HFFc6 (cell line): ENCODE data around the gene CABLES1. TPM values are rescaled to one million over a fixed set of nuclear protein-coding genes. Genes with fewer than 3 reads are reported as not detected.

Source experiments
- DNase-seq: peaks from one replicate; pipeline ENCODE4 v3.0.0-alpha.2; 2018
- H3K27ac Mint-ChIP-seq: 2 replicates; pipeline ENCODE4 v1.8.0; 2020; ENCODE audit warnings: mild to moderate bottlenecking, mixed read lengths
- H3K27me3 Mint-ChIP-seq: 2 replicates; pipeline ENCODE4 v1.8.0; 2021; ENCODE audit warnings: mild to moderate bottlenecking, moderate library complexity, mixed read lengths; ENCODE audit not compliant: insufficient read depth
- H3K36me3 Mint-ChIP-seq: 2 replicates; pipeline ENCODE4 v1.8.0; 2021; ENCODE audit warnings: low read depth, mixed read lengths
- H3K4me1 Mint-ChIP-seq: 2 replicates; pipeline ENCODE4 v1.8.0; 2020; ENCODE audit warnings: low read depth, mixed read lengths
- H3K4me3 Mint-ChIP-seq: 2 replicates; pipeline ENCODE4 v1.8.0; 2020; ENCODE audit warnings: mild to moderate bottlenecking, moderate library complexity, mixed read lengths
- H3K9me3 Mint-ChIP-seq: 2 replicates; pipeline ENCODE4 v1.8.0; 2020; ENCODE audit warnings: mild to moderate bottlenecking, mixed read lengths
- CTCF ChIP-seq: fragments of 200-600 bp; sonication (generic); IDR thresholded peaks from 2 replicates; pipeline ENCODE4 v1.5.0; 2021; ENCODE audit warnings: antibody characterized with exemption, mild to moderate bottlenecking
- total RNA-seq, 6 experiments: library from RNA; stranded (reverse); fragmentation: NEBNext Ultra II Directional; extraction: Animal tissue kit (Norgen Biotek cat#: 25700); gene quantifications; 2 replicates in 1 of 6; 3 replicates in 5 of 6; pipeline ENCODE4 v1.2.3, GENCODE V29; 2021

CABLES1 gene
- total RNA-seq, 6 experiments from 2014 or later, result 6.2 to 9.3 (median 8.5) TPM

GRCh38 chr18:23115683-23116096, 19.6 kb upstream of the CABLES1 start:
- Mint-ChIP-seq H3K4me1 (peaks cover 31% of the 10 kb centered on the region), H3K27me3 (peaks cover 4% of the 10 kb centered on the region), H3K36me3 (peaks cover 12% of the 10 kb centered on the region), H3K4me3 (peak overlapping the region; percentile 36), H3K27ac (peak overlapping the region; percentile 92), H3K9me3 (peaks cover 14% of the 10 kb centered on the region)
- peak; percentile 99 for DNase-seq
- TF ChIP-seq CTCF, result no peak

DNA sequence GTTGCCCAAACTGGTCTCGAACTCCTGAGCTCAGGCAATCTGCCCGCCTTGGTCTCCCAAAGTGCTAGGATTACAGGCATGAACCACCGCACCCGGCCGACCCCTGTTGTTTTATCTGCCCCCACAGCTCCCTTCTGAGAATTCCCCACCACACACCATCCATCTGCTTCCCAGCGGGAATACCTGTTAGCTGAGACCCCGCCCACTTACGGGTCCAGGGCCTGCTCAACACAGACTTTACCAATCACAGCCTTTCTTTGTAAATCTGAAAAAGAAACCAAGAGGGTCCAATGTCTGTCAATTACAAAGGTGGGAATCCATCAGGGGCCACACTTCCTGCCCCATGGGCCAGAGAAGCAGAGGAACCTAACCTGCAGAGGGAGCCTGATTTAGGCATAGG, 14.2 kb upstream of the CABLES1 start:
- no peak for DNase-seq
- TF ChIP-seq CTCF, result no peak
- H3K36me3 Mint-ChIP-seq, result no peaks in the 10 kb centered on the region
- H3K4me3 Mint-ChIP-seq, result no peak overlapping the region
- no peak overlapping the region for H3K27ac Mint-ChIP-seq
- H3K27me3 Mint-ChIP-seq, result peaks cover 5% of the 10 kb centered on the region; the same call in 1 of the 2 replicates
- H3K9me3 Mint-ChIP-seq, result no peaks in the 10 kb centered on the region
- H3K4me1 Mint-ChIP-seq, result peaks cover 6% of the 10 kb centered on the region

DNA sequence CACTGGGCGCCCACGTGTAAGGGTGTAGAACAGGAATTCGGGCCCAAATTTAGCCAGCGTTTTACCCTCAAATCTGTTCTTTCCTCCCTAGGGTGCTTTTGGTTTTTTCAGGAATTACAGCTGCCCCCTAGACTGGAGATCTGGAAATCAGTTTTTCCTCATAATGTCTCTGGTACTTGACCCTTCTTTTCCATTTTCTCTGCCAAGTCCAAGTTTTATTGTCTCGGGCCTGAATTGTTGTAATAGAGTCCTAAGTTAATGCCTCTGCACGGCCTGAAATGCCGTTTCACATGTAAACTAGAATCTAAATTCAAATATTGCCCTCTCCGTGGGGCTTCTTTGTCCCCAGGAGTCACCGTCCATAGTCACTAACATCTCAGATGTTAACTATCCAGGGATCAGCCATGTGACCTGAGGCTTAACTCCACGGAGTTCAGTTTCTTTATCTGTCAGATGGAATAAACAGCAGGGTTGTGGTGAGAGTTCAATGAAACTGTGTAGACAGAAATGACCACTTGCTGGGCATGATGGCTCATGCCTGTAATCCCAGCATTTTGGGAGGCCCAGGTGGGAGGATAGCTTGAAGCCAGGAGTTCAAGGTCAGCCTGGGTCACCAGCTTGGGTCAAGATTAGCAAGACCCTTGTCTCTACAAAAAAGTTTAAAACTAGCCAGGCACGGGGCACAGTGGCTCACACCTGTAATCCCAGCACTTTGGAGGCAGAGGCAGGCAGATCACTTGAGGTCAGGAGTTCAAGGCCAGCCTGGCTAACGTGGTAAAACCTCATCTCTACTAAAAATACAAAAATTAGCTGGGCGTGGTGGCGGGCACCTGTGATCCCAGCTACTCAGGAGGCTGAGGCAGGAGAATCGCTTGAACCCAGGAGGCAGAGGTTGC, 12.7 kb upstream of the CABLES1 start:
- Mint-ChIP-seq H3K4me3 (no peak overlapping the region), H3K36me3 (no peaks in the 10 kb centered on the region), H3K9me3 (no peaks in the 10 kb centered on the region), H3K27me3 (peaks cover 5% of the 10 kb centered on the region), H3K4me1 (no peaks in the 10 kb centered on the region), H3K27ac (no peak overlapping the region)
- DNase-seq, result no peak
- no peak for TF ChIP-seq CTCF

DNA sequence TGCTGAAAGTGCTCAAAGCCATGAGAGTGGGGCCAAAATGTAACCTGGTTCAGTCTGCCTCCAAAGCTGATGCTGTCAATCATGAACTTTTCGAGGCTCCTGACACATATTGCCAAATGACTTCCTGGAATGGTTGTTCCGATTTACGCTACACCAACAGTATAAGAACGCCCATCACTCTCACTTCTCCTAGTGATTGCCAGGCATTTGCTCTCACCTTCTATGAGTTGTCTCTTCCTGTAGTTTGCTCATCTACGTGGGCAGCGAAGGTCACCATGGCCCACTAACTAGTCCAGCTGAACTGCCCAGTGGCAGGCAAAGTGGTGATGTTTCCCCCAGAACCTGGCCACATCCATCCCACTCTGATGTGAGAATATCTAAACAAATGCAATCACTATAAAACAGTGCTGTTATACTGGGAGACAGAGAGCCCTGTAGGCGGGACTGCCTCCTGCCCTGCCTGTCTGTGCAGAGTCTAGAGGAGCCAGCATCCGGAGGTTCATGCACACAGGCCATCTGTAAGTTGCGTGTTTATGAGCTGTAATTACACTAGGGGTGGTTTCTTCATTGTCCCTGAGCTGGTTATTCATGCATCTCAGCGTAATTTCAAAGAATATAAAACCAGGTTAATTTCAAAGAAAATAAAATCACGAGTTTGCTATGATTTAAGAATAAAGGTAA, 8.8 kb upstream of the CABLES1 start:
- Mint-ChIP-seq H3K9me3 (no peaks in the 10 kb centered on the region), H3K27ac (no peak overlapping the region), H3K4me1 (0 out of 2 replicates have a peak, but pooled peaks cover 6% of the 10 kb centered on the region), H3K4me3 (no peak overlapping the region), H3K27me3 (peaks cover 5% of the 10 kb centered on the region), H3K36me3 (no peaks in the 10 kb centered on the region)
- DNase-seq, result no peak
- TF ChIP-seq CTCF, result no peak

DNA sequence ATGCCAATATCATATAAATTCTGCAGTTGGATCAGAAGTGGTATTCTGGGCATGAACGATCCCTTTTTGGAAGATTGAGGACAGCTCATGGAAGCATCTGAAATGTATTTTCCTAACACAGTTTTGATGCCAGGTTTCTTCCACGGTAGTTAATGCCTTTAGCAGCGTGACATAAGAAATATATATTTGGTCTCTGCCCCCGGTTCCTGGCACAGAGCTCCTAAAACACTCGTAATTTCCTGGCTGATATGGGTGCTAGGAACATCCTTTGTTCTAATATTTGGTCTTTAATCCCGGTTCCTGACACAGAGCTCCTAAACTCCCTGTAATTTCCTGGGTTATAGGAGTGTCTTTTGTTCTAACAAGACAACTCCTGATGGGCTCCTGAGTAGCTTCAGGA, 8.2 kb upstream of the CABLES1 start:
- no peak overlapping the region for H3K4me3 Mint-ChIP-seq
- no peaks in the 10 kb centered on the region for H3K9me3 Mint-ChIP-seq
- no peak for DNase-seq
- H3K27me3 Mint-ChIP-seq, result no peaks in the 10 kb centered on the region; the same call in none of the 2 replicates
- TF ChIP-seq CTCF, result no peak
- no peaks in the 10 kb centered on the region for H3K36me3 Mint-ChIP-seq
- no peak overlapping the region for H3K27ac Mint-ChIP-seq
- H3K4me1 Mint-ChIP-seq, result 0 out of 2 replicates have a peak, but pooled peaks cover 6% of the 10 kb centered on the region
